Measurements from ENCODE around the gene PLG. TPM values are rescaled to one million over a fixed set of nuclear protein-coding genes. Genes with fewer than 3 reads are reported as not detected.
"Not testable (repeated sequence)": the region's sequence is repeated elsewhere in the genome, so short reads cannot be mapped to it uniquely, and the experiment has no call there.

Gene PLG
- total and polyA plus RNA-seq, 2 of the 4 experiments (the other 2 are of a cell fraction): not detected

- no peak for ATAC-seq (ENCODE audit: low read depth)
- Histone ChIP-seq H3K9ac (ENCODE audit: low read depth, low read length) (no peak overlapping the region), H3K18ac (ENCODE audit: low read depth, low read length) (no peak overlapping the region), H4K5ac (ENCODE audit: low read depth, low read length) (no peak overlapping the region), H3K27me3 (ENCODE audit: control insufficient read depth, insufficient read depth, low read length) (no peaks in the 10 kb centered on the region), H3K9me1 (ENCODE audit: insufficient read depth, low read length) (no peaks in the 10 kb centered on the region), H2BK15ac (ENCODE audit: low read depth, low read length) (no peak overlapping the region), H2BK120ac (ENCODE audit: low read depth, low read length) (no peak overlapping the region), H2AK9ac (replicated peaks; ENCODE audit: low read depth, low read length, poor library complexity) (no peak overlapping the region), H3K14ac (replicated peaks; ENCODE audit: low read depth, low read length) (no peak overlapping the region), H4K20me1 (ENCODE audit: insufficient read depth, low read length) (no peaks in the 10 kb centered on the region), H2BK20ac (ENCODE audit: low read depth, low read length) (no peak overlapping the region), H3K4me3 (ENCODE audit: insufficient read depth, low read depth, low read length) (no peak overlapping the region), H2AK5ac (ENCODE audit: low read depth, low read length) (no peak overlapping the region), H4K8ac (ENCODE audit: low read depth in 2 of 2, low read length in 2 of 2) (no peak overlapping the region), H3K36me3 (ENCODE audit: control insufficient read depth, insufficient read depth, low read length) (no peaks in the 10 kb centered on the region), H3K23ac (ENCODE audit: low read depth, low read length) (no peak overlapping the region), H3K4ac (ENCODE audit: low read depth, low read length) (no peak overlapping the region), H3K9me3 (ENCODE audit: control insufficient read depth, insufficient read depth, low read length) (peaks cover 8% of the 10 kb centered on the region), H3K56ac (ENCODE audit: extremely low read depth, insufficient read depth, low read length) (no peak overlapping the region), H3K4me1 (ENCODE audit: control insufficient read depth, insufficient read depth, low read length) (no peaks in the 10 kb centered on the region), H3K79me1 (ENCODE audit: low read depth in 1 of 2, low read length in 2 of 2) (no peaks in the 10 kb centered on the region), H3K4me2 (ENCODE audit: low read depth, low read length) (no peak overlapping the region), H3K27ac (ENCODE audit: insufficient read depth, low read length) (no peak overlapping the region), H4K91ac (ENCODE audit: insufficient read depth, low read depth, low read length) (no peak overlapping the region), H2AFZ (replicated peaks; ENCODE audit: low read length, poor library complexity) (no peak overlapping the region), H2BK5ac (ENCODE audit: low read depth, low read length, poor library complexity, severe bottlenecking) (no peak overlapping the region)
- no peak for TF ChIP-seq RCOR1 (IDR thresholded peaks at IDR 0.05; ENCODE audit: insufficient replicate concordance, low read length)
- TF ChIP-seq BHLHE40 (IDR thresholded peaks at IDR 0.05; ENCODE audit: low read depth, low read length): no peak
- WGBS, 2 experiments (ENCODE audit: extremely low coverage in 2 of 2, insufficient read length in 1 of 2): no CpG with 5 or more reads among the region's 6 CpGs
- CTCF ChIA-PET: no interaction called here
- intact Hi-C loops (cut with micrococcal nuclease) (no loop called here), dilution Hi-C loops (cut with HindIII; ENCODE audit: low sequenced_read_pairs, unreplicated experiment) (no loop called here), in situ Hi-C loops (cut with MboI; ENCODE audit: low sequenced_read_pairs) (no loop called here)
- DNase-seq: no peak
- POLR2A ChIA-PET (ENCODE audit: unreplicated experiment): no interaction called here
- BruUV-seq (replicated peaks): no TSS peak
Measured at GRCh38 chr6:160775792-160776580, 73.9 kb downstream of the PLG start.

DNA sequence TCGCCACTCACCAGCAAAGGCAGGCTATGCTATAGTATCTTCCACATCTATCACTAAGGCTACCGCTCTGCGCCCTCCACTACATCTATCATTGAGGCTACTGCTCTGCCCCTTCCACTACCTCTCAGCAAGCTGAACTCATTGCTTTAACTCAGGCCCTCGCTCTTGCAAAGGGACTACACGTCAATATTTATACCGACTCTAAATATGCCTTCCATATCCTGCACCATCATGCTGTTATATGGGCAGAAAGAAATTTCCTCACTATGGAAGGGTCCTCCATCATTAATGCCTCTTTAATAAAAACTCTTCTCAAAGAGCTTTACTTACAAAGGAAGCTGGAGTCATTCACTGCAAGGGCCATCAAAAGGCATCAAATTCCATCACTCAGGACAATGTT lies 77.1 kb downstream of the PLG start:
- BruUV-seq (replicated peaks); H3K18ac ChIP-seq (ENCODE audit: low read depth, low read length); H4K20me1 ChIP-seq (ENCODE audit: insufficient read depth, low read length); H4K5ac ChIP-seq (ENCODE audit: low read depth, low read length); ATAC-seq (ENCODE audit: low read depth); H3K79me1 ChIP-seq (ENCODE audit: low read depth in 1 of 2, low read length in 2 of 2); H3K4me3 ChIP-seq (ENCODE audit: insufficient read depth, low read depth, low read length); dilution Hi-C loops (cut with HindIII; ENCODE audit: low sequenced_read_pairs, unreplicated experiment); H3K4me2 ChIP-seq (ENCODE audit: low read depth, low read length); H2BK120ac ChIP-seq (ENCODE audit: low read depth, low read length); H3K9me3 ChIP-seq (ENCODE audit: control insufficient read depth, insufficient read depth, low read length); H3K23ac ChIP-seq (ENCODE audit: low read depth, low read length); DNase-seq; H3K14ac ChIP-seq (replicated peaks; ENCODE audit: low read depth, low read length); H4K91ac ChIP-seq (ENCODE audit: insufficient read depth, low read depth, low read length); H2AK9ac ChIP-seq (replicated peaks; ENCODE audit: low read depth, low read length, poor library complexity); in situ Hi-C loops (cut with MboI; ENCODE audit: low sequenced_read_pairs); H2AFZ ChIP-seq (replicated peaks; ENCODE audit: low read length, poor library complexity); H2BK20ac ChIP-seq (ENCODE audit: low read depth, low read length); H3K27ac ChIP-seq (ENCODE audit: insufficient read depth, low read length); H2AK5ac ChIP-seq (ENCODE audit: low read depth, low read length); POLR2A ChIA-PET (ENCODE audit: unreplicated experiment); H2BK15ac ChIP-seq (ENCODE audit: low read depth, low read length); H3K56ac ChIP-seq (ENCODE audit: extremely low read depth, insufficient read depth, low read length); CTCF ChIA-PET; H3K9ac ChIP-seq (ENCODE audit: low read depth, low read length); H2BK5ac ChIP-seq (ENCODE audit: low read depth, low read length, poor library complexity, severe bottlenecking); H3K36me3 ChIP-seq (ENCODE audit: control insufficient read depth, insufficient read depth, low read length); intact Hi-C loops (cut with micrococcal nuclease); H3K4me1 ChIP-seq (ENCODE audit: control insufficient read depth, insufficient read depth, low read length); H3K9me1 ChIP-seq (ENCODE audit: insufficient read depth, low read length); H4K8ac ChIP-seq (ENCODE audit: low read depth in 2 of 2, low read length in 2 of 2); H3K27me3 ChIP-seq (ENCODE audit: control insufficient read depth, insufficient read depth, low read length); H3K4ac ChIP-seq (ENCODE audit: low read depth, low read length): not testable (repeated sequence)
- WGBS, 2 experiments (ENCODE audit: extremely low coverage in 2 of 2, insufficient read length in 1 of 2): 58% methylated on average over 2 of the region's 6 CpGs; no CpG with 5 or more reads in 1 of the 2 experiments

Measured in IMR-90 (cell line).